HG03139 (cell line): ENCODE measurements around the gene RBL2.
"Not testable (repeated sequence)": the region's sequence is repeated elsewhere in the genome, so short reads cannot be mapped to it uniquely, and the experiment has no call there.

ENCODE experiments used
- ATAC-seq: cut with Tn5 transposase; IDR thresholded peaks from one replicate; pipeline ENCODE4 v1.9.1; 2021; ENCODE audit not compliant: unreplicated experiment

RBL2 gene

GRCh38 chr16:53503991-53504663 lies 69.9 kb downstream of the RBL2 start:
- ATAC-seq, result no peak

- ATAC-seq, result no peak
Observed at GRCh38 chr16:53504665-53505064, 70.4 kb downstream of the RBL2 start.

- ATAC-seq, result no peak
Observed at GRCh38 chr16:53506254-53506653, 72.0 kb downstream of the RBL2 start.

- no peak for ATAC-seq
Observed at GRCh38 chr16:53507464-53508179, 73.4 kb downstream of the RBL2 start.

GRCh38 chr16:53509906-53510703 lies 75.8 kb downstream of the RBL2 start:
- ATAC-seq, result no peak

- ATAC-seq, result no peak
Observed at GRCh38 chr16:53510704-53511070, 76.4 kb downstream of the RBL2 start.

- no peak for ATAC-seq
Observed at GRCh38 chr16:53511084-53511402, 76.8 kb downstream of the RBL2 start.

GRCh38 chr16:53511403-53512280 lies 77.4 kb downstream of the RBL2 start:
- ATAC-seq, result no peak

- ATAC-seq, result not testable (repeated sequence)
Observed at GRCh38 chr16:53512795-53513194, 78.5 kb downstream of the RBL2 start.

- no peak for ATAC-seq
Observed at GRCh38 chr16:53515259-53515658, 81.0 kb downstream of the RBL2 start.

- ATAC-seq, result no peak
Observed at GRCh38 chr16:53515811-53516210, 81.5 kb downstream of the RBL2 start.

- ATAC-seq, result no peak
Observed at GRCh38 chr16:53517851-53518250, 83.6 kb downstream of the RBL2 start.

GRCh38 chr16:53518550-53519416 lies 84.5 kb downstream of the RBL2 start:
- peak; percentile 98 for ATAC-seq

- no peak for ATAC-seq
Observed at GRCh38 chr16:53519417-53520091, 85.3 kb downstream of the RBL2 start.

- ATAC-seq, result no peak
Observed at GRCh38 chr16:53523126-53523804, 89.0 kb downstream of the RBL2 start.

GRCh38 chr16:53523971-53524548 lies 89.8 kb downstream of the RBL2 start:
- ATAC-seq, result no peak

- no peak for ATAC-seq
Observed at GRCh38 chr16:53528797-53529196, 94.5 kb downstream of the RBL2 start.

GRCh38 chr16:53529513-53529912 lies 95.2 kb downstream of the RBL2 start:
- no peak for ATAC-seq

- ATAC-seq, result no peak
Observed at GRCh38 chr16:53530046-53530445, 95.8 kb downstream of the RBL2 start.
